Tibial nerve (tissue), 4 donors: ENCODE results near the gene TNIK. TPM values are rescaled to one million over a fixed set of nuclear protein-coding genes. Genes with fewer than 3 reads are reported as not detected.
"Not testable (repeated sequence)": the region's sequence is repeated elsewhere in the genome, so short reads cannot be mapped to it uniquely, and the experiment has no call there.

Source experiments
- DNase-seq, 2 donors: peaks; one replicate each; pipeline ENCODE4 v3.0.0-alpha.2; 2019; ENCODE audit warnings: low spot score in 2 of 2
- H3K27ac ChIP-seq, 4 donors: fragments of 200-600 bp; sonication (generic) in 3 of 4; one replicate each; pipeline ENCODE4 v1.5.1; 2017 to 2019; ENCODE audit warnings: mild to moderate bottlenecking in 1 of 4
- H3K27me3 ChIP-seq, 2 donors: fragments of 200-600 bp; sonication (generic) in 1 of 2; one replicate each; pipeline versions ENCODE4 v1.5.1 to v1.6.0; 2017 to 2019
- H3K36me3 ChIP-seq, 3 donors: fragments of 200-600 bp; sonication (generic); one replicate each; pipeline ENCODE4 v1.5.1; 2018 to 2019
- H3K4me1 ChIP-seq, 4 donors: fragments of 200-600 bp; sonication (generic) in 3 of 4; one replicate each; pipeline ENCODE4 v1.5.1; 2017 to 2019
- H3K4me3 ChIP-seq, 4 donors: fragments of 200-600 bp; sonication (generic) in 3 of 4; one replicate each; pipeline ENCODE4 v1.5.1; 2017 to 2019; ENCODE audit warnings: mild to moderate bottlenecking in 1 of 4, moderate library complexity in 1 of 4
- H3K9me3 ChIP-seq, 4 donors: fragments of 200-600 bp; sonication (generic) in 3 of 4; one replicate each; pipeline ENCODE4 v1.5.1; 2017 to 2019
- EP300 ChIP-seq, 2 donors: sonication (generic); formaldehyde crosslinking; IDR thresholded peaks; one replicate each; pipeline ENCODE4 v1.6.1; 2017; ENCODE audit warnings: antibody characterized with exemption in 2 of 2, mild to moderate bottlenecking in 1 of 2
- POLR2A ChIP-seq, 2 donors: fragments of 450-650 bp; IDR thresholded peaks; one replicate each; pipeline ENCODE4 v1.6.1; 2017; ENCODE audit warnings: antibody characterized with exemption in 2 of 2, mild to moderate bottlenecking in 2 of 2, moderate library complexity in 2 of 2
- WGBS, 2 donors: methylation state at CpG; one replicate each; pipeline ENCODE4 v1.1.5; 2018; 5-methylcytosine and 5-hydroxymethylcytosine counted together
- total RNA-seq, 4 donors: library from RNA; depleted of rRNA; stranded (reverse); fragments of >200 nt; gene quantifications; one replicate each; pipeline ENCODE4 v1.1.0, GENCODE V29; 2016
- TF ChIP-seq, protein P1 (sequence below), 5 experiments: fragments of 200-600 bp in 3 of 5; fragments of 450-650 bp in 2 of 5; sonication (generic) in 3 of 5; IDR thresholded peaks; one replicate each; pipeline ENCODE4 v1.5.1; 2016 to 2019; ENCODE audit warnings: antibody characterized with exemption in 5 of 5, mild to moderate bottlenecking in 3 of 5, moderate library complexity in 2 of 5

Gene TNIK
- total RNA-seq, 4 donors from 2014 or later, result 5.4 to 11.1 (median 7.5) TPM

DNA sequence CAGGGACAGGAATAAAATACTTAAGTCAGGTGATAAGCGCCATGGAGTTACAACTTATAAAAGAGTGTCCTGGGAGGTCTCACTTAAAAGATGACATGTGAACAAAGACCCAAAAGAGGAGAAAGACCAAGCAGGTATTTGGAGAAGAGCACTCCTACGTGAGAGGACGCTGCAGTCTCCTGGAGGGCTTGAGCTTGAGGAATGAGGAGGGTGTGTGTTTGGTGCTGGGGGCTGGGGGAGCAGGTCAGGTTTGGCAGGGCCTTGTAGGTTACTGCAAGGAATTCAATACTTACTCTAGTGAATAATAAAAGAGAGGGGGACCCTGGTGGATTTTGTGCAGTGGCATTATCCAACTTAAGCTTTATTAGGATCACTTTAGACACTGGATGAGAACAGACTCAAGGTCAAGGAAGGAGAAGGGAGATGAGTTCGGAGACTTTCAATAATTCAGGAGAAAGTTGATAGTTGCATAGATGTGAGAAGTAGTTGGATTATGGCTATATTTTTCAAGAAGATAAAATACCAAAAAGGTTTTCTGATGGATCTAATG lies 32.4 kb downstream of the TNIK start:
- Histone ChIP-seq H3K4me1 (no peaks in the 10 kb centered on the region), H3K27me3 (no peaks in the 10 kb centered on the region), H3K9me3 (no peaks in the 10 kb centered on the region), H3K4me3 (no peak overlapping the region), H3K27ac (no peak overlapping the region), H3K36me3 (no peaks in the 10 kb centered on the region)
- 90 to 94% methylated on average over 4 of the region's 4 CpGs for WGBS, 2 donors
- DNase-seq, result no peak
- TF ChIP-seq, protein P1, sequence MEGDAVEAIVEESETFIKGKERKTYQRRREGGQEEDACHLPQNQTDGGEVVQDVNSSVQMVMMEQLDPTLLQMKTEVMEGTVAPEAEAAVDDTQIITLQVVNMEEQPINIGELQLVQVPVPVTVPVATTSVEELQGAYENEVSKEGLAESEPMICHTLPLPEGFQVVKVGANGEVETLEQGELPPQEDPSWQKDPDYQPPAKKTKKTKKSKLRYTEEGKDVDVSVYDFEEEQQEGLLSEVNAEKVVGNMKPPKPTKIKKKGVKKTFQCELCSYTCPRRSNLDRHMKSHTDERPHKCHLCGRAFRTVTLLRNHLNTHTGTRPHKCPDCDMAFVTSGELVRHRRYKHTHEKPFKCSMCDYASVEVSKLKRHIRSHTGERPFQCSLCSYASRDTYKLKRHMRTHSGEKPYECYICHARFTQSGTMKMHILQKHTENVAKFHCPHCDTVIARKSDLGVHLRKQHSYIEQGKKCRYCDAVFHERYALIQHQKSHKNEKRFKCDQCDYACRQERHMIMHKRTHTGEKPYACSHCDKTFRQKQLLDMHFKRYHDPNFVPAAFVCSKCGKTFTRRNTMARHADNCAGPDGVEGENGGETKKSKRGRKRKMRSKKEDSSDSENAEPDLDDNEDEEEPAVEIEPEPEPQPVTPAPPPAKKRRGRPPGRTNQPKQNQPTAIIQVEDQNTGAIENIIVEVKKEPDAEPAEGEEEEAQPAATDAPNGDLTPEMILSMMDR (IDR thresholded peaks at IDR 0.05), result no peak

DNA sequence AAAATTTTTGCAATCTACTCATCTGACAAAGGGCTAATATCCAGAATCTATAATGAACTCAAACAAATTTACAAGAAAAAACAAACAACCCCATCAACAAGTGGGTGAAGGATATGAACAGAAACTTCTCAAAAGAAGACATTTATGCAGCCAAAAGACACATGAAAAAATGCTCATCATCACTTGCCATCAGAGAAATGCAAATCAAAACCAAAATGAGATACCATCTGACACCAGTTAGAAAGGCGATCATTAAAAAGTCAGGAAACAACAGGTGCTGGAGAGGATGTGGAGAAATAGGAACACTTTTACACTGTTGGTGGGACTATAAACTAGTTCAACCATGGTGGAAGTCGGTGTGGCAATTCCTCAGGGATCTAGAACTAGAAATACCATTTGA lies 36.1 kb downstream of the TNIK start:
- not testable (repeated sequence) for DNase-seq, H3K27ac ChIP-seq, H3K27me3 ChIP-seq, H3K4me3 ChIP-seq, H3K36me3 ChIP-seq, H3K9me3 ChIP-seq
- WGBS, 2 donors, result 92 to 98% methylated on average over 2 of the region's 2 CpGs
- peaks cover 0 to 18% (median 0%) of the 10 kb centered on the region in 4 donors for H3K4me1 ChIP-seq

DNA sequence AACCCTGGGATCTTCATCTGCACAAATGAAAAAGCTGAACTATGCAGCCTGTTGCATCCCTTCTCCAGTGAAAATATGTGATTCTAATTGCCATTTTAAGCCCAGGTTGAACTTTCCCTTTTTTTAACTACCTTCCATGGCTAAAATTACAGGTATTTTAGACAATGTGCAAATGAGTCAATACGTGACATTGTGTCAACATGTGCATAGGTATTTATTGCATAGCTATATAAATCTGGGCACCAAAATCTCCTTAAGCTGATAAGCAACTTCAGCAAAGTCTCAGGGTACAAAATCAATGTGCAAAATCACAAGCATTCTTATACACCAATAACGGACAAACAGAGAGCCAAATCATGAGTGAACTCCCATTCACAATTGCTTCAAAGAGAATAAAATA lies 37.4 kb downstream of the TNIK start:
- not testable (repeated sequence) for H3K27me3 ChIP-seq, H3K9me3 ChIP-seq, H3K4me3 ChIP-seq, H3K27ac ChIP-seq, DNase-seq, H3K36me3 ChIP-seq
- H3K4me1 ChIP-seq, result peaks cover 0 to 18% (median 0%) of the 10 kb centered on the region in 4 donors
- WGBS, 2 donors, result 69 to 98% methylated on average over 2 of the region's 2 CpGs

DNA sequence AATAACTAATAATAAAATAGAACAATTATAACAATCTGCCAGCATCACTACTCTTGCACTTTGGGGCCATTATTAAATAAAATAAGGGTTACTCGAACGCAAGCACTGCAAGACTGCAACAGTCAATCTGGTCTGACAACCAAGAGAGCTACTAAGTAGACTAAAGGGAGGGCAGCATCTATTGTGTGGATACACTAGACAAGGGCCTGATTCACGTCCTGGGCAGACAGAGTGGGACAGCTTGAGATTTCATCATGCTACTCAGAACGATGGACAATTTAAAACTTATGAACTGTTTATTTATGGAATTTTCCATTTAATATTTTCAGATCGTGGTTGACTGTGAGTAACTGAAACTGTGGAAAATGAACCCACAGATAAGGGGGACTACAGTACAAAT lies 39.5 kb downstream of the TNIK start:
- no peaks in the 10 kb centered on the region for H3K9me3 ChIP-seq
- H3K27ac ChIP-seq, result peak overlapping the region in 2 of 4 donors; percentile 47 to 51
- H3K36me3 ChIP-seq, result no peaks in the 10 kb centered on the region
- TF ChIP-seq EP300 (IDR thresholded peaks at IDR 0.05), result no peak
- TF ChIP-seq, protein P1 (IDR thresholded peaks at IDR 0.05), result no peak
- no peak for TF ChIP-seq POLR2A (IDR thresholded peaks at IDR 0.05)
- H3K4me1 ChIP-seq, result peaks cover 0 to 18% (median 0%) of the 10 kb centered on the region in 4 donors
- no peaks in the 10 kb centered on the region for H3K27me3 ChIP-seq
- DNase-seq, result no peak
- H3K4me3 ChIP-seq, result no peak overlapping the region
- 44 to 46% methylated on average over 5 of the region's 5 CpGs for WGBS, 2 donors

DNA sequence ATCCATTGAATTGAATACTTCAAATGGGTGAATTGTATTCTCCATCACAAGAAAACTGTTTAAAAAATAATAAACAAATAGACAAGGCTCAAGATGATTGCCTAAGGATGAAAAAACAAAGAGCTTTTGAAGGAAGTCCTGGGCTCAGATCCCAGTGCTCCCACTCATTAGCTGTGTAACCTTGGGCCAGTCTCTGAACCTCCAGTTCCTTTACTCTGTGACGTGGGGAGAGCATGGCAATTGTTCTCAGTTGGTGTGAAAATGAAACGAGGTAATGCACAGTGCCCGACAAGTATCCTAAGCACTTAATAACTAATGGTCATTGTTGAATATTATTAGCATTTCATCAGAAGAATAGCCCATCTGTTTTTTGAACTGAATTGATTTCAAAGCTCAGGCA lies 40.7 kb downstream of the TNIK start:
- peak overlapping the region in 2 of 4 donors; percentile 49 to 51 for H3K27ac ChIP-seq
- no peak overlapping the region for H3K4me3 ChIP-seq
- no peaks in the 10 kb centered on the region for H3K27me3 ChIP-seq
- TF ChIP-seq POLR2A (IDR thresholded peaks at IDR 0.05) (no peak), EP300 (IDR thresholded peaks at IDR 0.05) (peak in 1 of 2 donors; percentile 30)
- H3K9me3 ChIP-seq, result no peaks in the 10 kb centered on the region
- H3K36me3 ChIP-seq, result no peaks in the 10 kb centered on the region
- no peak for DNase-seq
- WGBS, 2 donors, result 38% methylated on average over 3 of the region's 3 CpGs
- H3K4me1 ChIP-seq, result peaks cover 0 to 18% (median 0%) of the 10 kb centered on the region in 4 donors

DNA sequence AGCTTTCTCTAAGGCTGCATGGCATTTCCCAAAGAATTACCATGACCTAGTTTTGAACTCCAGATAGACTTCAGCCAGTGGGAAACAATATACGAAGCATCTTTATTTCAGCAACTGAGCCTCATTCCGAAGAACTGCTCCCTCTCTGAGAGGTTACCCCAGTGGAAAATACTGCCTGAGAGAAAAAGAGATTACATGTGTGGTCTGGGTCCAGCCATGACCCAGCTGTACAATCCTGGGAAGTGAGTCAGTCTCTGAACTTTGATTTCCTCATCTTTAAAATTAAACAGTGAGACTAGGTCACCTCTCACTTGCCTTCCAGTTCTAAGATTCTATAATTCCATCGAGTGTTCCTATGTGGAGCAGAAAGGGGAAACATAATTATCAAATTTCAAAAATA lies 42.4 kb downstream of the TNIK start:
- H3K4me1 ChIP-seq, result peaks cover 0 to 18% (median 0%) of the 10 kb centered on the region in 4 donors
- H3K4me3 ChIP-seq, result no peak overlapping the region
- no peaks in the 10 kb centered on the region for H3K27me3 ChIP-seq
- H3K27ac ChIP-seq, result no peak overlapping the region
- H3K9me3 ChIP-seq, result no peaks in the 10 kb centered on the region
- no peaks in the 10 kb centered on the region for H3K36me3 ChIP-seq
- DNase-seq, result peak in 1 of 2 donors; percentile 9
- TF ChIP-seq EP300 (IDR thresholded peaks at IDR 0.05) (no peak), POLR2A (IDR thresholded peaks at IDR 0.05) (no peak)
- TF ChIP-seq, protein P1 (IDR thresholded peaks at IDR 0.05), result no peak
- WGBS, 2 donors, result 40 to 66% methylated on average over 3 of the region's 3 CpGs

DNA sequence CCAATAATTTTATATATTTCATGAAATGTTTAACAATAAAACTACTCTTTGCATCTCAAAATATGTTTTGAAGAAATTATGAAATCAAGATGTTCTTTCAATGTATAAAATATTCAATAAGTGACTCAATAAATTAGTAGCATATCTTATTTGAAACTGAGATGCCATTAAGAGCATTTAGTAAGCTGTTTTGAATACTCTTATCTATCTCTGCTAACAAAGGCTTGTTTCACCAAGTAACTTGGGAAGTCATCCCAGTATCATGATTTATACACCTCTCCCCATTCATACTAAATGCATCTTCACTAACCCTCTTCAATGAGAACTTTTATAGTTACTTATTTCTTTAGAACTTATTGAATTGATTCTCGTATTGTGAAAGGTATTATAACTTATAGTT lies 43.1 kb downstream of the TNIK start:
- Histone ChIP-seq H3K27ac (no peak overlapping the region), H3K36me3 (no peaks in the 10 kb centered on the region), H3K27me3 (no peaks in the 10 kb centered on the region), H3K4me3 (no peak overlapping the region), H3K9me3 (no peaks in the 10 kb centered on the region), H3K4me1 (peaks cover 0 to 18% (median 0%) of the 10 kb centered on the region in 4 donors)
- 89 to 94% methylated on average over 1 of the region's 1 CpG for WGBS, 2 donors
- DNase-seq, result no peak
- no peak for TF ChIP-seq POLR2A (IDR thresholded peaks at IDR 0.05)
- TF ChIP-seq EP300 (IDR thresholded peaks at IDR 0.05), result no peak
- TF ChIP-seq, protein P1 (IDR thresholded peaks at IDR 0.05), result no peak
